HL-60 (cell line): ENCODE results near the gene PXMP4.

Source experiments
- GABPA ChIP-seq: IDR thresholded peaks from 2 replicates; pipeline ENCODE4 v1.6.1; 2012; ENCODE audit warnings: low read depth
- POLR2AphosphoS5 ChIP-seq: IDR thresholded peaks from 2 replicates; pipeline ENCODE4 v1.6.1; 2012; ENCODE audit warnings: low read depth
- TF ChIP-seq, protein P1 (sequence below): IDR thresholded peaks from one replicate; pipeline ENCODE4 v1.5.1; 2011; ENCODE audit warnings: low read length, control low read depth, inconsistent platforms; ENCODE audit not compliant: insufficient read depth

DNA sequence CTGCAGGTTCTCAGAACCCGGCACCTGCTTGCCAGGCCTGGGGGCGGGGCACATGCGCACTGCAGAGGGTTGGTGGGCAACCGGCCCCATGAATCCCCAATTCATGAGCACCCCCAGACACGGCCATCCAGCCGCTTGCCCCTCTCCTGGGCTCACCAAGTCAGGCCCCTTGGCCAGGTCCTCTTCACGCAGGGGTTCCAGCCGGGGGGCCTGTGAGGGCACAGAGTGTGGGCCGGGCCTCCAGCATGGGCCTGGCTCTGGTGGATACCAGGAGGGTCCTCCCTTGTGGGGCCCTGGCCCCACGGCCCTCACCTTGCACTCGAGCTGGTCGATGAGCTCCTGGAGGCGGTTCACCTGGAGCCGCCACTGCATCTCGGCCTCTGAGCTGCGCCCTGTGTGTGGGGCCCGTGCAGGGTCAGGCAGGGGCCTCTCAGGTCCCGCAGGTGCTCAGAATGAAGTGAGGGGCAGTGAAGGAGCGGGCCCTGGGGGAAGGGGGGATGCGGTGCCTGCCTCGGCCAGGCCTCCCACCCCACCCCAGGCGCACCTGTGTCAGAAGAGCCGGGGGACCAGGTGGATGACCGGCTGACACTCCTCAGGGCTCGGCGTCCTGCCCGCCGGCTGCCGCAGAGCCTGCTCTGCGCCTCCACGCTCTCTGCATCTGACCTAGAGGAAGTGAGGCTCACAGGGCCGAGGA is 60.6 kb downstream of the PXMP4 start:
- TF ChIP-seq, protein P1, sequence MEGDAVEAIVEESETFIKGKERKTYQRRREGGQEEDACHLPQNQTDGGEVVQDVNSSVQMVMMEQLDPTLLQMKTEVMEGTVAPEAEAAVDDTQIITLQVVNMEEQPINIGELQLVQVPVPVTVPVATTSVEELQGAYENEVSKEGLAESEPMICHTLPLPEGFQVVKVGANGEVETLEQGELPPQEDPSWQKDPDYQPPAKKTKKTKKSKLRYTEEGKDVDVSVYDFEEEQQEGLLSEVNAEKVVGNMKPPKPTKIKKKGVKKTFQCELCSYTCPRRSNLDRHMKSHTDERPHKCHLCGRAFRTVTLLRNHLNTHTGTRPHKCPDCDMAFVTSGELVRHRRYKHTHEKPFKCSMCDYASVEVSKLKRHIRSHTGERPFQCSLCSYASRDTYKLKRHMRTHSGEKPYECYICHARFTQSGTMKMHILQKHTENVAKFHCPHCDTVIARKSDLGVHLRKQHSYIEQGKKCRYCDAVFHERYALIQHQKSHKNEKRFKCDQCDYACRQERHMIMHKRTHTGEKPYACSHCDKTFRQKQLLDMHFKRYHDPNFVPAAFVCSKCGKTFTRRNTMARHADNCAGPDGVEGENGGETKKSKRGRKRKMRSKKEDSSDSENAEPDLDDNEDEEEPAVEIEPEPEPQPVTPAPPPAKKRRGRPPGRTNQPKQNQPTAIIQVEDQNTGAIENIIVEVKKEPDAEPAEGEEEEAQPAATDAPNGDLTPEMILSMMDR, result no peak
- TF ChIP-seq GABPA (no peak), POLR2AphosphoS5 (no peak)
